Endothelial cell of umbilical vein (primary cell): ENCODE measurements around the gene SFSWAP. TPM values are rescaled to one million over a fixed set of nuclear protein-coding genes. Genes with fewer than 3 reads are reported as not detected.

Experiments
- BruUV-seq: library from RNA; stranded (reverse); fragments of 400-500 nt; replicated peaks from 2 replicates; lab custom pipeline; 2021; lab: Mats Ljungman, UMichigan
- CTCF ChIA-PET: fragments of 300-600, 350-600 bp; sonication (Branson Sonifier 250); formaldehyde crosslinking; loops from one replicate; lab custom pipeline; 2021; ENCODE audit warnings: antibody characterized with exemption, inconsistent platforms; lab: Charles Lee
- POLR2A ChIA-PET: fragments of 300-600, 350-600 bp; sonication (Branson Sonifier 250); formaldehyde crosslinking; loops from one replicate; lab custom pipeline; 2021; ENCODE audit warnings: antibody characterized with exemption, inconsistent platforms; lab: Charles Lee
- DNase-seq: peaks from one replicate; pipeline ENCODE4 v3.0.0-alpha.2; 2011; ENCODE audit warnings: low read depth, low spot score
- FAIRE-seq: peaks from 2 replicates; lab custom pipeline; 2011; peaks lifted over from hg19 to GRCh38; lab: Jason Lieb, UNC
- H2AFZ ChIP-seq: 2 replicates; pipeline ENCODE4 v1.6.0; 2012; ENCODE audit warnings: low read depth, low read length, control low read depth, inconsistent platforms
- H3K27ac ChIP-seq: 2 replicates; pipeline ENCODE4 v1.5.1; 2011; ENCODE audit warnings: low read depth, mild to moderate bottlenecking, control low read depth, low read length, moderate library complexity; ENCODE audit not compliant: insufficient read depth
- H3K27me3 ChIP-seq, 2 experiments: 2 replicates each; pipeline versions ENCODE4 v1.6.0 to v1.6.1; 2011; ENCODE audit warnings: low read length in 2 of 2, mixed read lengths in 1 of 2; ENCODE audit not compliant: control insufficient read depth in 2 of 2, insufficient read depth in 2 of 2
- H3K36me3 ChIP-seq, 2 experiments: 2 replicates in 1 of 2; 3 replicates in 1 of 2; pipeline ENCODE4 v1.5.1; 2011; ENCODE audit warnings: low read length in 2 of 2, mild to moderate bottlenecking in 1 of 2, moderate library complexity in 1 of 2; ENCODE audit not compliant: control insufficient read depth in 2 of 2, insufficient read depth in 2 of 2; ENCODE audit errors: extremely low read depth in 1 of 2
- H3K4me1 ChIP-seq: 3 replicates; pipeline ENCODE4 v1.5.1; 2011; ENCODE audit warnings: mild to moderate bottlenecking, low read length; ENCODE audit not compliant: control insufficient read depth, insufficient read depth; ENCODE audit errors: extremely low read depth
- H3K4me2 ChIP-seq: 2 replicates; pipeline ENCODE4 v1.6.1; 2011; ENCODE audit warnings: low read length, control low read depth, mixed read lengths; ENCODE audit not compliant: insufficient read depth
- H3K4me3 ChIP-seq, 3 experiments: fragments of 200-600 bp in 1 of 3; sonication (generic), shearing (Covaris generic) in 1 of 3; replicated peaks in 1 of 3; 2 replicates each; pipeline ENCODE4 v1.5.1; 2011 to 2016; ENCODE audit warnings: control low read depth in 3 of 3, low read length in 3 of 3, mild to moderate bottlenecking in 2 of 3, inconsistent platforms in 1 of 3, low read depth in 1 of 3, moderate library complexity in 1 of 3; ENCODE audit not compliant: insufficient read depth in 1 of 3
- H3K79me2 ChIP-seq: 2 replicates; pipeline ENCODE4 v1.6.0; 2012; ENCODE audit warnings: low read length, inconsistent platforms; ENCODE audit not compliant: control insufficient read depth, insufficient read depth
- H3K9ac ChIP-seq: replicated peaks from 2 replicates; pipeline ENCODE3; 2011; ENCODE audit warnings: low read length, control low read depth; ENCODE audit not compliant: insufficient read depth; ENCODE audit errors: extremely low read depth
- H3K9me1 ChIP-seq: replicated peaks from 3 replicates; pipeline ENCODE4 v1.6.0; 2011; ENCODE audit warnings: mild to moderate bottlenecking, low read length; ENCODE audit not compliant: control insufficient read depth, insufficient read depth; ENCODE audit errors: extremely low read depth
- H3K9me3 ChIP-seq: replicated peaks from 2 replicates; pipeline ENCODE4 v1.5.1; 2012; ENCODE audit warnings: low read length, inconsistent platforms; ENCODE audit not compliant: control insufficient read depth, insufficient read depth
- H4K20me1 ChIP-seq: replicated peaks from 2 replicates; pipeline ENCODE3; 2011; ENCODE audit warnings: mild to moderate bottlenecking, low read length; ENCODE audit not compliant: control insufficient read depth, insufficient read depth; ENCODE audit errors: extremely low read depth
- FOS ChIP-seq: IDR thresholded peaks from 2 replicates; pipeline ENCODE4 v1.6.1; 2011; ENCODE audit warnings: mild to moderate bottlenecking, low read length, moderate library complexity, borderline replicate concordance; ENCODE audit not compliant: insufficient read depth
- GATA2 ChIP-seq: IDR thresholded peaks from 2 replicates; pipeline ENCODE4 v1.7.0; 2011; ENCODE audit warnings: low read depth, mild to moderate bottlenecking, moderate library complexity, mixed read lengths, low read length; ENCODE audit not compliant: insufficient read length, insufficient read depth
- JUN ChIP-seq: IDR thresholded peaks from 2 replicates; pipeline ENCODE4 v1.6.1; 2011; ENCODE audit warnings: borderline replicate concordance, low read depth; ENCODE audit not compliant: insufficient read length, insufficient read depth
- MYC ChIP-seq: IDR thresholded peaks from one replicate; pipeline ENCODE4 v1.6.1; 2011; ENCODE audit warnings: mild to moderate bottlenecking, low read depth, low read length
- POLR2A ChIP-seq: IDR thresholded peaks from 2 replicates; pipeline ENCODE4 v1.6.1; 2012; ENCODE audit warnings: low read depth, mild to moderate bottlenecking, control low read depth, low read length
- POLR2AphosphoS5 ChIP-seq: IDR thresholded peaks from 2 replicates; pipeline ENCODE4 v1.6.1; 2012; ENCODE audit warnings: low read depth, mild to moderate bottlenecking, control low read depth, low read length, moderate library complexity; ENCODE audit not compliant: insufficient read depth
- dilution Hi-C: fragments of 300-500 bp; cut with MboI; formaldehyde crosslinking; loops from one replicate; pipeline ENCODE4 v1.15.0; 2019; ENCODE audit warnings: low sequenced_read_pairs; ENCODE audit not compliant: extremely low pct_ligation_motif_present
- intact Hi-C: fragments of 100-400 bp; cut with micrococcal nuclease; formaldehyde crosslinking; loops from one replicate; pipeline ENCODE4 v1.10.0; 2022
- polyA plus RNA-seq, 4 experiments: library from polyadenylated mRNA; depleted of rRNA in 3 of 4; stranded (reverse) in 3 of 4; unstranded in 1 of 4; fragments of >200 nt; gene quantifications; 2 replicates each; pipeline versions ENCODE4 v1.2.1 to v1.2.3, GENCODE V29; 2011 to 2012; ENCODE audit warnings: missing spikeins in 1 of 4
- total RNA-seq: library from RNA; stranded (reverse); gene quantifications from 2 replicates; pipeline ENCODE4 v1.2.3, GENCODE V29; 2021
- TF ChIP-seq, protein P1 (sequence below): IDR thresholded peaks from 2 replicates; pipeline ENCODE4 v1.6.1; 2011; ENCODE audit not compliant: insufficient read depth, insufficient read length

Gene SFSWAP
- total and polyA plus RNA-seq, 2 donors (not counting 3 experiments of a cell fraction or from before 2014, with no cell fraction given), result 38.1 to 53.3 TPM

DNA sequence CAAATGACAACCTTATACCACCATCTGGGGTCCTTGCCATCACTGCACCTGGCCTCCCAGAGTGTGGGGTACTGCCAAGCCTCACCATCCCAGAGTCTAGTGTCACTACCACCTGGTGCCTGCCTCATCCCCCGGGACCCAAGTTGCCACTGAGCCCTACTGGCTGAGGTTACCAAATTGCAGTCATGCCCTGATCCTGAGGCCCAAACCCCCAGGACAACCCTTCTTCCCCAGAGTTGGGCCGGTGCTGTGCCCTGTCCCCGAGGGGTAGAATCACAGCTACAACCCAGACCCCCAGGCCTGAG lies 8.4 kb upstream of the SFSWAP start:
- dilution Hi-C loops (no loop called here), intact Hi-C loops (no loop called here)
- no peak for DNase-seq
- Histone ChIP-seq H3K4me3 (no peak overlapping the region), H3K27ac (no peak overlapping the region), H3K9me3 (no peaks in the 10 kb centered on the region), H2AFZ (no peak overlapping the region), H3K27me3 (no peaks in the 10 kb centered on the region), H3K4me2 (no peak overlapping the region), H4K20me1 (no peaks in the 10 kb centered on the region), H3K9me1 (no peaks in the 10 kb centered on the region), H3K79me2 (no peaks in the 10 kb centered on the region), H3K36me3 (no peaks in the 10 kb centered on the region), H3K9ac (no peak overlapping the region), H3K4me1 (no peaks in the 10 kb centered on the region)
- no TSS peak for BruUV-seq
- POLR2A ChIA-PET, result no interaction called here
- no peak for TF ChIP-seq POLR2AphosphoS5
- no peak for TF ChIP-seq MYC
- CTCF ChIA-PET, result no interaction called here
- FAIRE-seq, result no peak

DNA sequence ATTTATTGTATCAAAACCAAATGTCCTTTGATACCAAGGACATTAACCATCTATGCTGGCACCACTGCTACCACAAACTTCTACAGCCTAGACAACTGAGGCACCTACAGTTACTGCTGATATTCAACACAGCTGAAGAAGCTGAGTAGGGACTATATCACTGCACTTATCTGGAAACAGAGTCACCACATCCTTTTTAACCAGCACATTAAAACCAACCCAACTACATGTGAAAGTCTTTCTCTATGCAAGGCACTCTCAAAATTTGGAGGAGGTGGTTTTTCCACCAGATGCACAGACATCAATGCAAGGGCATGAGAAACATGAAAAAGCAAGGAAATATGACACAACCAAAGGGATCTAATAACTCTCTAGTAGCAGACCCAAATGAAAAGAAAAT lies 7.7 kb upstream of the SFSWAP start:
- Histone ChIP-seq H3K9ac (no peak overlapping the region), H3K79me2 (no peaks in the 10 kb centered on the region), H3K9me3 (no peaks in the 10 kb centered on the region), H4K20me1 (no peaks in the 10 kb centered on the region), H3K27me3 (no peaks in the 10 kb centered on the region), H2AFZ (no peak overlapping the region), H3K36me3 (no peaks in the 10 kb centered on the region), H3K4me2 (no peak overlapping the region), H3K9me1 (no peaks in the 10 kb centered on the region), H3K27ac (no peak overlapping the region), H3K4me3 (no peak overlapping the region), H3K4me1 (no peaks in the 10 kb centered on the region)
- CTCF ChIA-PET, result no interaction called here
- POLR2A ChIA-PET, result no interaction called here
- BruUV-seq, result no TSS peak
- intact Hi-C loops (no loop called here), dilution Hi-C loops (no loop called here)
- FAIRE-seq (no peak), DNase-seq (no peak)
- TF ChIP-seq POLR2AphosphoS5 (no peak), JUN (no peak), POLR2A (no peak), GATA2 (no peak), MYC (no peak), FOS (no peak)
- TF ChIP-seq, protein P1, sequence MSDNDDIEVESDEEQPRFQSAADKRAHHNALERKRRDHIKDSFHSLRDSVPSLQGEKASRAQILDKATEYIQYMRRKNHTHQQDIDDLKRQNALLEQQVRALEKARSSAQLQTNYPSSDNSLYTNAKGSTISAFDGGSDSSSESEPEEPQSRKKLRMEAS, result no peak
